GM21447 (cell line): ENCODE results near the gene CYP2A6.
"Not testable (repeated sequence)": the region's sequence is repeated elsewhere in the genome, so short reads cannot be mapped to it uniquely, and the experiment has no call there.

Source experiments
- ATAC-seq: cut with Tn5 transposase; IDR thresholded peaks from one replicate; pipeline ENCODE4 v1.9.1; 2021; ENCODE audit not compliant: unreplicated experiment

Gene CYP2A6, protein sequence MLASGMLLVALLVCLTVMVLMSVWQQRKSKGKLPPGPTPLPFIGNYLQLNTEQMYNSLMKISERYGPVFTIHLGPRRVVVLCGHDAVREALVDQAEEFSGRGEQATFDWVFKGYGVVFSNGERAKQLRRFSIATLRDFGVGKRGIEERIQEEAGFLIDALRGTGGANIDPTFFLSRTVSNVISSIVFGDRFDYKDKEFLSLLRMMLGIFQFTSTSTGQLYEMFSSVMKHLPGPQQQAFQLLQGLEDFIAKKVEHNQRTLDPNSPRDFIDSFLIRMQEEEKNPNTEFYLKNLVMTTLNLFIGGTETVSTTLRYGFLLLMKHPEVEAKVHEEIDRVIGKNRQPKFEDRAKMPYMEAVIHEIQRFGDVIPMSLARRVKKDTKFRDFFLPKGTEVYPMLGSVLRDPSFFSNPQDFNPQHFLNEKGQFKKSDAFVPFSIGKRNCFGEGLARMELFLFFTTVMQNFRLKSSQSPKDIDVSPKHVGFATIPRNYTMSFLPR

DNA sequence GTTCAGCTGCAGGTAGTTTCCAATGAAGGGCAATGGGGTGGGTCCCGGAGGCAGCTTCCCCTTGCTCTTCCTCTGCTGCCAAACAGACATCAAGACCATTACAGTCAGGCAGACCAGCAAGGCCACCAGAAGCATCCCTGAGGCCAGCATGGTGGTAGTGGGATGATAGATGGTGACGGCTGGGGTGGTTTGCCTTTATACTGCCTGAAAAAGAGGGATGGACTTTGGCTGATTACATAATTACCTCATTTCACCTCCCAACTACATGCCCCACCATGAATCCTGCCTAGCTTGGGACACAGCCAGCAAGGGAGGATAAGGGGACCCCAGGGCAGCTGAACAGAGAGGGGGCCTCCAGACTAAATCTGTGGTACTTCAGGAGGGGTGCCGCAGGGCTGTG lies at the start of gene CYP2A6:
CYP2A6 (minus strand) TSS at position 171 of the 400 bp plus-strand sequence; CDS start at position 150, 21 bp downstream.
- ATAC-seq = not testable (repeated sequence)

DNA sequence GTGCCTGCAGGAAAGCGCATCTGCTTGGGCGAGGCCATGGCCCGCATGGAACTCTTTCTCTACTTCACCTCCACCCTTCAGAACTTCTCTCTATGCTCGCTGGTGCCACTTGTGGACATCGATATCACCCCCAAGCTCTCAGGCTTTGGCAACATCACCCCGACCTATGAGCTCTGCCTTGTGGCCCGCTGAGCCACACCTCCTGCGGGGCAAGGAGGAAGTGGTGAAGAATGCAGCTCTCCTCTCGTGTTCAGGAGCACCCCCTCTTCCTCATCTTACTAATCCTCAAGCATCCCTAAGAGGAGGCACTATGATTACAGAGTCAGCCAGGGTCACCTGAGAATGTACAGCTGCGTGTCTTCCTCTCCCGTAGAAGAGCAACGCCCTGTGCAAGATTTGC lies 49.7 kb upstream of the CYP2A6 start:
- not testable (repeated sequence) for ATAC-seq

DNA sequence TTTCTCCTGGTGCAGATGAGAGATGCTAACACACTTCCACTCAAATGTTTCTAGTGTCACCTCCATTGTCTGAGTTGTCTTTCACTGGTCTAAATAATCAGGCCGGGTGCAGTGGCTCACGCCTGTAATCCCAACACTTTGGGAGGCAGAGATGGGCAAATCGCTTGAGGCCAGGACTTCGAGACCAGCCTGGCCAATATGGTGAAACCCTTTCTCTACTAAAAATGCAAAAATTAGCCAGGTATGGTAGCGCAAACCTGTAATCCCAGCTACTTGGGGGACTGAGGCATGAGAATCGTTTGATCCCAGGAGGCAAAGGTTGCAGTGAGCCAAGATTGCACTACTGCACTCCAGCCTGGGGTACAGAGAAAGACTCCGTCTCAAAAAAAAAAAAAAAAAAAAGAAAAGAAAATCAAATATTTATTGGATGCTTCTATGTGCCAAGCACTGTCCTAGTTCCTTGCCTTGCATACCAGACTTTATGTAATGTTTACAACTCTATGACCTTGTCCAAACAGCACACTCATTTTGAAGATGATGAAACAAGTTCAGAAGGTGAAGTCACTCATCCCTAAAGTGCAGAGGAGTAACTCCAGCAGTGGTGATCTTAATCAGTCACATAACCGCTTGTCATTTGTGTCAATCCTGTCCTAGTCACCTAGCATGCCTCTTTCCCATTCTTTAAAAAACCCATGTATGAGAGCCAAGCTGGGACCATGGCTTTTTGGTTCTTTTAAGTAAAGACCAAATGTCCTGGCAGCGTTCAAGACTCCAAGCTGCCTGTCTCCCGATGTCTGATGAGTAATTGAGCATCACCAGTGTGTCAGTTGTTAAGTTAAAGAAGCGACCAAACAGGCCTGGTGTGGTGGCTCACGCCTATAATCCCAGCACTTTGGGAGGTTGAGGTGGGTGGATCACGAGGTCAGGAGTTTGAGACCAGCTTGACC lies 46.9 kb upstream of the CYP2A6 start:
- ATAC-seq = not testable (repeated sequence)

DNA sequence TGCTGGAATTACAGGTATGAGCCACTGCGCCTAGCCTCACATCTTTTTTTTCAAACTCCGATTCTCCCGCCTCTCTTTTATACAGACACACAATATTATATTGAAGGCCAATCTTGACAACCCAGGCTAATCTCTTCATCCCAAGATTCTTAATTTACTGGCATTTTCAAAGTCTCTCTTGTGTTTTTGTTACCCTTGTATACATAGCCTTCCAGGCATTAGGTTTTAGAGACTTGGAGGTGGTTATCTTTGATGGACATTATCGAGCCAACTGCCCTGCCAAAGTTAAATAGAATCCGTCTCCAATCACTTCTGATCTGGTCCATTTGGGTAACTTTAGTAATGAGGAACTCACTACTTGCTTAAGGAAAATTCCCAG lies 46.2 kb upstream of the CYP2A6 start:
- no peak for ATAC-seq

DNA sequence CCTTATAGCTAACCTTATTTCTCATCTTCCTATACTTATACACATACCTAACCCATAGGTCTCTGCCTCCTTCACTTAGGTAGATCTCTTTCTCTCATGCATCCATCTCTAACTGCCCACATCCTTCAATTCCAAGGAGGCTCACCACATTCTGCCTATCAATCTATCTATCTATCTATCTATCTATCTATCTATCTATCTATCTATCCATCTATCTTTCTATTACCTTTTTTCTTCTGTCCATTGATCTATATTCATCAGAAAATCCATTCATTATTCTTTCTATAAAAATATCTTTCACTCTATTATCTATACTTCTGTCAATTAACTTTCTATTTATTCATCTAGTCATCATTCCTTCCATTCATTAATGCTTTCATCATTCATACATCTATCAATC lies 42.9 kb upstream of the CYP2A6 start:
- ATAC-seq = no peak

DNA sequence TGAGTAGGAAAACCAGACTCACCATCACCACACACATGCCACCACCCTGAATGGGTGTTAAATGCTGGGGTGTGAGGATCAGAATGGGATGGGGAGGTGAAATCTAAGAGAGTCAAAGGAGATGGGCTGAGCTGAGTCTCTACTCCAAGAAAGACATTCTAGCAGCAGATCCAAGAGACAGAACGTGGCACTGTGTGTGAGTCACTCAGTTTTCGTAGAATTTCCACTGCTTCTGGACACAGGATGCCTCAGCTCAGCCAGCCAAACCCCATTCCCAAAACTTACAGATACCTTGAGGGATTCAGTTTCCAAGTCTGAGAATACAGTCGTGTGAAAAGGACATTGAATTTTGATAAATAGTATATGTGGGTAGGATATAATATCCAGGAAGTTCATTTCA lies 39.1 kb upstream of the CYP2A6 start:
- no peak for ATAC-seq

DNA sequence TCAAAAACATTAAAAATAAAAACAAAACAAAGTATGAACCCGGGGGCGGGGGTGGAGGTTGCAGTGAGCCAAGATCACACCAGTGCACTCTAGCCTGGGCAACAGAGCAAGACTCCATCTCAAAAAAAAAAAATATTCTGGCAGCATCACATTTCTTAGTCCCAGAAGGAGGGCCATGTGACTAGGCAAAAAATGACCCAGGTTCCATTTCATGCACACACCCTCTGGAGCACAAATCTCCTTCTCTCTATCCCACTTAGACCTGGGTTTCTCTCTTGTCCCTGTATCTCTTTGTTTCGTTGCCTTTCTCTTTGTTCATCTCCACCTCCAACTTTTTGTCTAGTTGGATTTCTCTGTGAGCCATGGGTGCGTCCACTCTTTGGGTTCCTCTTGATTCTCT lies 37.9 kb upstream of the CYP2A6 start:
- ATAC-seq = no peak

DNA sequence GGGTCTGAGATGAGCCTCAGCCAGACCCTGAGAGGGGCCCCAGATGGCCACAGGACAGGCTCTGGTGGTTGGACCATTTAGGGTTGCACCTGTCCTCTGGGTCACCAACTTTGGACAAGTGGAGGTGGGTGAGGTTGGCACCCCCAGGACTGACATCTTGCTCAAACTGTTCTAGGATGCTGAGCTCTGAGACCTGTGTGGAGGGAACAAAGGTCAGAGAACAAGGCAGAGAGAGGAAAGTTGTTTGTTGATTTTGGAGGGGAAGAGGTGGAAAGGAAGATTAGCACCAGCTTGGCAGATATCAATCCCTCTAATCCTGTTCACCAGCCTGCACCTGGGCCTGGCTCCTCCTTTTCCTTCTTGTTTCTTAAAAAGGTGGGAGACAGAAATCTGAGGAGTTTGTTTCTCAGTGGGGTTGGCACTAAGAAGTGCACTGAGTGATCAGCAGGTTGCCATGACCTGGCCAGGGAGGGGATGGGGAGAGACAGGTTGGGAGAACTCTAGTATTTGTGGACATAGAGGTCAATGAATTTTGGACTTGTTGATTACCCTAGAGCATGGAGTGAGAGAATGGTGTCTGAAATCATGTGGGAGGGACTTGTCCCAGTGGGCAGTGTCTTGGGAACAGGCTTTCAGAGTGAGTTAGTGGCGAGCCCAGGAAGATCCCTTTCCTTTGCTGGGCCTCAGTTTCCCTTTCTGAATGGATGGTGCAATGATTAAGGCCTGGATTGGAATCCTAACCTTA lies 34.1 kb upstream of the CYP2A6 start:
- not testable (repeated sequence) for ATAC-seq

DNA sequence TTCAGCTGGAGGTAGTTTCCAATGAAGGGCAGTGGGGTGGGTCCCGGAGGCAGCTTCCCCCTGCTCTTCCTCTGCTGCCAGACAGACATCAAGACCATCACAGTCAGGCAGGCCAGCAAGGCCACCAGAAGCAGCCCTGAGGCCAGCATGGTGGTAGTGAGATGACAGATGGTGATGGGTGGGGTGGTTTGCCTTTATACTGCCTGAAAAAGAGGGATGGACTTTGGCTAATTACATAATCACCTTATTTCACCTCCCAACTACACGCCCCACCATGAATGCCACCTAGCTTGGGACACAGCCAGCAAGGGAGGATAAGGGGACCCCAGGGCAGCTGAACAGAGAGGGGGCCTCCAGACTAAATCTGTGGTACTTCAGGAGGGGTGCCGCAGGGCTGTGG lies 31.8 kb upstream of the CYP2A6 start, which contains the start of gene CYP2A7:
CYP2A7 (minus strand) TSS at position 170 of the 400 bp plus-strand sequence; CDS start at position 149, 21 bp downstream.
- ATAC-seq = not testable (repeated sequence)

DNA sequence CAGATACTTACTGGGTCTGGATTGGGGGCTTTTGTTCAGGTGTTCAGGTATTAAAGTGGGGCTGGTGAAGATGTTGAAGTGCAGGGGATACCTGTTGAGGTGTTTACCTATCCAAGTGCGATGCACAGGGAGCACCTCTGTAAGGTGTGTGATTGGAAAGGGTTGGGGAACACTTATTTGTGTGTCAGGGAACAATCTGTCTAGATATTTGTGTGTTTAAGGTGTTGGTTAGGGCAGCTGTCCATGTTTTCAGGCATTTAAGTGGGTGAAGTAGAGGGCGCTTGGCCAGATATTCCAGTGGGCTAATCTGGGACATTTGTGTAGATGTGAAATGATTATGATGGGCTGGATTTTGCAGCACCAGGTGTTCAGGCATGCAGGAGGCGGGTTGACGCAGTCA lies 29.1 kb upstream of the CYP2A6 start:
- ATAC-seq = not testable (repeated sequence)

DNA sequence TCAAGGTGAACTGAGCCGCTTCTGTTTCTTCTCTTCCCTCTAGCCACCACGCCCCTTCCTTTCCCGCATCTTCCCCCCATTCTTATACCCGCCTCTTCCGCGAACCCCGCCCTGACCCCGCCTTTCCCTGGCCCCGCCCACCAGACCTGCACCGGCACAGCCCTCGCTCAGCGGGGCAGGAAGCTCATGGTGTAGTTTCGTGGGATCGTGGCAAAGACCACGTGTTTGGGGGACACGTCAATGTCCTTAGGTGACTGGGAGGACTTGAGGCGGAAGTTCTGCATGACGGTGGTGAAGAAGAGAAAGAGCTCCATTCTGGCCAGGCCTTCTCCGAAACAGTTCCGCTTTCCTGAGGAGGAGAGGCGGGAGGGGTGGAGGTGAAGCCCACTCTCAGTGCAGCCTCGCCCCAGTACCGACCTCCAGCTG lies 25.3 kb upstream of the CYP2A6 start:
- ATAC-seq = not testable (repeated sequence)

DNA sequence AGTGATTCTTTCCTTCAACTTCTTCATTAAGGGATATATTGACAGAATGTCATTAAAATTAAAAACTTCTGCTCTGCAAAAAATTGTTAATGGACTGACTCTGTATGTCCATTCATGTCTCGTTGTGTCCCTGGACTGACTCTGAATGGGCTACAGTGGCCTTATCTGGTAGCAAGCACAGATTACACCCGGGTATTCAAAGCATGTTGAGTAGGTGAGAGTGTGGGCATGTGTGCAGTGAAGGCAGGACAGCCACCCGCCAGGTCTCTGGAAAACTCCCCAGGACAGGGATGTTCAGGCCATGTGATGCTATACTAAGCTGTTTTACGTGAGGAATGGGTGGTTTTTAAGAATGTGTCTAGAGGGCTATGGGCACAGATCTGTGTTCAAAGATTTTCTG lies 24.6 kb upstream of the CYP2A6 start:
- not testable (repeated sequence) for ATAC-seq

DNA sequence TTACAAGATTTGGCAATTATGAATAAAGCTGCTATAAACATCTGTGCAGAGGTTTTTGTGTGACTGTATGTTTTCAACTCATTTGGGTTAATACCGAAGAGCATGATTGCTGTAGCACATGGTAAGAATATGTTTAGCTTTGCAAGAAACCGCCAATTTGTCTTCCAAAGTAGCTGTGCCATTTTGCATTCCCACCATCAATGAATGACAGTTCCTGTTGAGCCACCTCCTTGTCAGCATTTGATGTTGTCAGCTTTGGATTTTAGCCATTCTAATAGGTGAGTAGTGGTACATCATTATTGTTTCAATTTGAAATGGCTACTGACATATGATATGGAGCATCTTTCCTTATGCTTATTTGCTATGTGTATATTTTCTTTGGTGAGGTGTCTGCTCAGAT lies 23.6 kb upstream of the CYP2A6 start:
- ATAC-seq = not testable (repeated sequence)

DNA sequence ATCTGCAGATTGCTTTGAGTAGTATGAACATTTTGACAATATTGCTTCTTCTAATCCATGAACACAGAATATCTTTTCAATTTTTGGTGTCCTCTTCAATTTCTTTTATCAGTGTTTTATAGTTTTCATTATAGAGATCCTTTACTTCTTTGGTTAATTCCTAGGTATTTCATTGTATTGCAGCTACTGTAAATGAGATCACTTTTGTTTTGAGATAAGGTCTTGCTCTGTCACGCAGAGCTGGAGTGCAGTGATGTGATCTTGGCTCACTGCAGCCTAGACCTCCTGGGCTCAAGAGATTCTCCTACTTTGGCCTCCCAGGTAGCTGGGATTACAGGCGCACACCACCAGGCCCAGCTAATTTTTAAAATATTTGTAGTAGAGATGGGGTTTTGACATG lies 22.0 kb upstream of the CYP2A6 start:
- no peak for ATAC-seq

DNA sequence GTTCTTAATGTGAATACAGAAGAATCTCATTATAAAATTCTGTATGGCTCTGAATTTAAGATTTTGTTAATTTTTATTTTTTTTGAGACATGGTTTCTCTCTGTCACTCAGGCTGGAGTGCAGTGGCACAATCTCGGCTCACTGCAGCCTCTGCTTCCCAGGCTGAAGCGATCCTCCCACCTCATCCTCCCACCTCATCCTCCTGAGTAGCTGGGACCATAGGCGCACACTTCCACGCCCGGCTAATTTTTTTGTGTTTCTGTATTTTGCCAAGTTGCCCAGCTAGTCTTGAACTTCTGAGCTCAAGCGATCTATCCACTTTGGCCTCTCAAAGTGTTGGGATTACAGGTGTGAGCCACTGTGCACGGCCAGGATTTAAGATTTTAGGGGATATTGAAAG lies 17.5 kb upstream of the CYP2A6 start:
- ATAC-seq = no peak

DNA sequence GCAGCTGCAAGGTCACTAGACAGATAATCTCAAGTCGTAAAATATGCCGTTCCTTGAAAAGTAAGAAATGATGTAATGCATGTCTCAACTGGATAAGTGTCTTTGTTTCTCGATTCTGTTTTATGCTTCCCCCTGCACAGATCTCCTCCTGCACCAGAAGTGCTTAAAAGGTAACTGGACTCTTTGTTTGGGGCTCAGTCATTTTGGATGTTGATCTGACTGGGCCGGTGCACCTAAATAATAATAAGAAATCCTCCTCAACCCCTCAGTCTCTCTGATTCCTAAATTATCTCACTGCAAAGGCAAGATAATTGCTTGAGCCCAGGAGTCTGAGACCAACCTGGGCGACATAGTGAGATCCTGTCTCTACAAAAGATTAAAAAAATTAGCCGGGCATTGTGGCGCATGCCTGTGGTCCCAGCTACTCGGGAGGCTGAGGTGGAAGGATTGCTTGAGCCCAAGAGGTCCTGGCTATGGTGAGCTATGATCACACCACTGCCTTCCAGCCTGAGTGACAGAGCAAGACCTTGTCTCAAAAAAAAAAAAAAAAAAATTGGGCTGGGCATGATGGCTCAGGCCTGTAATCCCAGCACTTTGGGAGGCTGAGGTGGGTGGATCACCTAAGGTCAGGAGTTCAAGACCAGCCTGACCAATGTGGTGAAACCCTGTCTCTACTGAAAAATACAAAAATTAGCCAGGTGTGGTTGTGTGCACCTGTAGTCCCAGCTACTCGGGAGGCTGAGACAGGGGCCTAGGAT lies 14.7 kb upstream of the CYP2A6 start:
- ATAC-seq = not testable (repeated sequence)

DNA sequence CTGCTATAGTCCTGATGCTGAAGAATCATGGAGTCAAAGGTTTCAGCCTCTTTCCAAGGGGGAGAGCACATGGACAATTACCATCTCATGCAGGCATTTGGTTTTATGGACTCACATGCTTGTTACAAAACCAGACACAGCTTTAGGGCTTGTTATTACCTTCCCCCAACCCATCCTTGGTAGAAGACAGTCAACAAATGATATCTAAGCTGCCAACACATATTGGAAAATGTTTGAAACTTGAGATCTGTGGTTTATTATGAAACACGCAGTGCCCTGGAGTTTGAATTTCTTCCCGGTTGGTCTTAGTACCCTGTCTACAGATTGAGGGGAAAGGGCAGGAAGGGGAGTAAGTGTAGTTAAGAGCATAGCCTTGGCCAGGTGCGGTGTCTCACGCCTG lies 12.5 kb upstream of the CYP2A6 start:
- no peak for ATAC-seq

DNA sequence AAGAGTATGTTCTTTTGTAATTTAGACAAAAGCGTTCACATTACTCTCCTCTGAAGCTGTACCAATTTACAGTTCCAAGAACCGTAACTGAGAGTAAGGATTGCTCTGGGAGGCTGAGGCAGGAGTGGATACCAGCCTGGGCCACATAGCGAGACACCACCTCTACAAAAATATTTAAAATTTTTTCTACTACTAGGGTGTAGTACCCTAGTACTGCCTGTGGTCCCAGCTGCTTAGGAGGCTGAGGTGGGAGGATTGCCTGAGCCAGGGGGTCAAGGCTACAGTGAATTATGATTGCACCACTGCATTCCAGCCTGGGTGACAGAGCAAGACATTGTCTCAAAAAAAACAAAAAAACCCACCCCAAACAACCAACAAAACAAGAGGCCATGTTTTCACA lies 12.1 kb upstream of the CYP2A6 start:
- no peak for ATAC-seq

DNA sequence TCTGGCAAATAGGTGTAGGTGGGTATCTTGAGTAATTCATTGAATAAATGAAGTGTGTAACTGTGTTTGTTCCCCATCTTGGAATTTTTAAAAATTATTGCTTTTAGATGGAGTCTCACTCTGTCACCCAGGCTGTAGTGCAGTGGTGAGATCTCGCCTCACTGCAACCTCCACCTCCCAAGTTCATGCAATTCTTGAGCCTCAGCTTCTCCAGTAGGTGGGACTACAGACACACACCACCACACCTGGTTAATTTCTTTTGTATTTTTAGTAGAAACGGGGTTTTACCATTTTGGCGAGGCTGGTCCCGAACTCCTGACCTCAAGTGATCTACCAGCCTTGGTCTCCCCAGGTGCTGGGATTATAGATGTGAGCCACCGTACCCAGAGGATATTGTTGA lies 7.9 kb upstream of the CYP2A6 start:
- no peak for ATAC-seq
